GM18951 (cell line): ENCODE measurements around the gene MINDY2.
"Not testable (repeated sequence)": the region's sequence is repeated elsewhere in the genome, so short reads cannot be mapped to it uniquely, and the experiment has no call there.

Experiments
- POLR2A ChIP-seq: IDR thresholded peaks from 4 replicates; pipeline ENCODE4 v1.6.1; 2011; ENCODE audit warnings: mild to moderate bottlenecking; ENCODE audit not compliant: insufficient read length, insufficient read depth; ENCODE audit errors: extremely low read depth
- in situ Hi-C: fragments of 300-500 bp; cut with MboI; formaldehyde crosslinking; loops from one replicate; pipeline ENCODE4 v1.12.0; 2022; ENCODE audit warnings: low sequenced_read_pairs, mixed read lengths, inconsistent platforms; ENCODE audit not compliant: unreplicated experiment

Gene MINDY2

GRCh38 chr15:58797505-58797904 lies 26.4 kb downstream of the MINDY2 start:
- in situ Hi-C loops = no loop called here
- no peak for TF ChIP-seq POLR2A

- TF ChIP-seq POLR2A = no peak
Observed at GRCh38 chr15:58805095-58805494, 34.0 kb downstream of the MINDY2 start.

GRCh38 chr15:58823267-58823666 lies 52.2 kb downstream of the MINDY2 start:
- in situ Hi-C loops = not testable (repeated sequence)

More at GRCh38 chr15:58805095-58805494, 34.0 kb downstream of the MINDY2 start:
- in situ Hi-C loops = no loop called here

GRCh38 chr15:58830556-58830955 lies 59.5 kb downstream of the MINDY2 start:
- in situ Hi-C loops = no loop called here
- no peak for TF ChIP-seq POLR2A

- in situ Hi-C loops = not testable (repeated sequence)
Observed at GRCh38 chr15:58833681-58834426, 62.8 kb downstream of the MINDY2 start.

GRCh38 chr15:58839485-58839884 lies 68.4 kb downstream of the MINDY2 start:
- in situ Hi-C loops = no loop called here
- TF ChIP-seq POLR2A = no peak

GRCh38 chr15:58840048-58840447 lies 68.9 kb downstream of the MINDY2 start:
- TF ChIP-seq POLR2A = no peak
- in situ Hi-C loops = no loop called here

- no peak for TF ChIP-seq POLR2A
- in situ Hi-C loops = no loop called here
Observed at GRCh38 chr15:58842713-58843396, 71.8 kb downstream of the MINDY2 start.

- in situ Hi-C loops = not testable (repeated sequence)
Observed at GRCh38 chr15:58851205-58851604, 80.1 kb downstream of the MINDY2 start.

GRCh38 chr15:58852347-58852746 lies 81.2 kb downstream of the MINDY2 start:
- in situ Hi-C loops = no loop called here
- TF ChIP-seq POLR2A = no peak

- in situ Hi-C loops = no loop called here
- TF ChIP-seq POLR2A = no peak
Observed at GRCh38 chr15:58854593-58854992, 83.5 kb downstream of the MINDY2 start.

- in situ Hi-C loops = no loop called here
- no peak for TF ChIP-seq POLR2A
Observed at GRCh38 chr15:58856086-58856485, 85.0 kb downstream of the MINDY2 start.

GRCh38 chr15:58856621-58857020 lies 85.5 kb downstream of the MINDY2 start:
- in situ Hi-C loops = not testable (repeated sequence)

- in situ Hi-C loops = no loop called here
- no peak for TF ChIP-seq POLR2A
Observed at GRCh38 chr15:58862326-58862725, 91.2 kb downstream of the MINDY2 start.
